ENCODE data around the gene SLC26A8.
"Not testable (repeated sequence)": the region's sequence is repeated elsewhere in the genome, so short reads cannot be mapped to it uniquely, and the experiment has no call there.

SLC26A8 gene

DNA sequence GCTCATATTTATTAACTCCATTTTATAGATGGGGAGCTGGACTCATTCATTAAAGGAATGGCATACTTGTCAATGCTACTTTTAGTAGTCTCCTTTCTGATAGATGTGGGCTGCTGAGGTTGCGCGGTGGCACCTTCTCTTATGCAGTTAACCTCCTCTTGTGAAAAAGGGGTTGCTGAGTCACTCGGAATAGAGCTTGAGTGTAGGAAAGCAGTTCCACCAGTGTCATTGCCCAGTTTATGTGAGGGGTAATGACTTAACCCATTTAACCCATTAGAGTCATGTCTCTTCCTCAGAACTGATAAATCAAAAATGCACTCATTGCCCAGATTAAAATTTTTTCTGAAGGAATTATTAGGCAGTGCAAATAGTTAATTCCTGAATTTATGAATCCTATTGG lies 9.5 kb upstream of the SLC26A8 start:
- DNase-seq (ENCODE audit: low read depth): no peak
- TF ChIP-seq CTCF (IDR thresholded peaks at IDR 0.05; ENCODE audit: control insufficient read depth, insufficient read depth, low read depth, low read length, missing control alignments): no peak
- no peak overlapping the region for H3K4me3 ChIP-seq (ENCODE audit: control insufficient read depth, low read depth, low read length)

- DNase-seq (ENCODE audit: low read depth); H3K4me3 ChIP-seq (ENCODE audit: control insufficient read depth, low read depth, low read length): not testable (repeated sequence)
Measured at GRCh38 chr6:36033144-36033543, 8.7 kb upstream of the SLC26A8 start.

GRCh38 chr6:36032261-36032660 lies 7.8 kb upstream of the SLC26A8 start:
- no peak overlapping the region for H3K4me3 ChIP-seq (ENCODE audit: control insufficient read depth, low read depth, low read length)
- no peak for DNase-seq (ENCODE audit: low read depth)
- no peak for TF ChIP-seq CTCF (IDR thresholded peaks at IDR 0.05; ENCODE audit: control insufficient read depth, insufficient read depth, low read depth, low read length, missing control alignments)

DNA sequence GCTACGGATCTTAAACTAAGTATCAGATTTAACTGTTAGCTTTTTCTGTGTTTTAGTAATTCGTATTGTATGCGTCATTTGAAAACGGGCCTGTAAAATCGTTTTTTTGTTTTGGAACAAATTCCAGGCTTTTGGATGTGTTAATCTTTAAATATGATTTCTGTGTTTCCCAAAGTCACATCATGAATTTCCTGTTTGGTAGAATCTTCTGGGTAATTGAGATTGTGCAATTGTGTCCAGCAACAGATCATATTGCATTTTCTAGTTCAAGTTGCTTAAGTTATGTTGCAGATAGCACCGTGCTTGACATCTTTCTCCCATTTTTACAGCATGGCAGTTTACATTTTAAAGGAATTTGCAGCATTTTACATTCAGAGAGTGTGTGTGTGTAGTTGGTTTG lies 5.0 kb upstream of the SLC26A8 start:
- DNase-seq (ENCODE audit: low read depth): peak; percentile 67
- peak overlapping the region; percentile 56 for H3K4me3 ChIP-seq (ENCODE audit: control insufficient read depth, low read depth, low read length)
- TF ChIP-seq CTCF (IDR thresholded peaks at IDR 0.05; ENCODE audit: control insufficient read depth, insufficient read depth, low read depth, low read length, missing control alignments): no peak

- DNase-seq (ENCODE audit: low read depth): peak; percentile 46
- TF ChIP-seq CTCF (IDR thresholded peaks at IDR 0.05; ENCODE audit: control insufficient read depth, insufficient read depth, low read depth, low read length, missing control alignments): no peak
- H3K4me3 ChIP-seq (ENCODE audit: control insufficient read depth, low read depth, low read length): peak overlapping the region; percentile 56
Measured at GRCh38 chr6:36028877-36029324, 4.5 kb upstream of the SLC26A8 start.

- no peak for TF ChIP-seq CTCF (IDR thresholded peaks at IDR 0.05; ENCODE audit: control insufficient read depth, insufficient read depth, low read depth, low read length, missing control alignments)
- no peak for DNase-seq (ENCODE audit: low read depth)
- peak overlapping the region; percentile 56 for H3K4me3 ChIP-seq (ENCODE audit: control insufficient read depth, low read depth, low read length)
Measured at GRCh38 chr6:36028088-36028876, 3.8 kb upstream of the SLC26A8 start.

DNA sequence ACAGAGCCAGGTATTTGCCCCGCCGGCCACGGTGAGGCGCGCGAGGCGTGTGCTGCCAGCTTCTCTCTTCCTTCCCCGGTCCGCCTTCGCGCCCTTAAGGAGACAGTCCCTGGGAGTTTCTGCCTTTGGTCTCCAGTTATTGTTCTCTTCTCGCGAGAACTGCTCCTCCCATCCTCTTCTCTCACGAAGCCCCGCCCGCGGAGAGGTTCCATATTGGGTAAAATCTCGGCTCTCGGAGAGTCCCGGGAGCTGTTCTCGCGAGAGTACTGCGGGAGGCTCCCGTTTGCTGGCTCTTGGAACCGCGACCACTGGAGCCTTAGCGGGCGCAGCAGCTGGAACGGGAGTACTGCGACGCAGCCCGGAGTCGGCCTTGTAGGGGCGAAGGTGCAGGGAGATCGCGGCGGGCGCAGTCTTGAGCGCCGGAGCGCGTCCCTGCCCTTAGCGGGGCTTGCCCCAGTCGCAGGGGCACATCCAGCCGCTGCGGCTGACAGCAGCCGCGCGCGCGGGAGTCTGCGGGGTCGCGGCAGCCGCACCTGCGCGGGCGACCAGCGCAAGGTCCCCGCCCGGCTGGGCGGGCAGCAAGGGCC lies 3.2 kb upstream of the SLC26A8 start, which contains the start of gene MAPK14:
Gene MAPK14 (plus strand): TSS at position 308 of the 587 bp plus-strand sequence. CDS start 350 bp downstream, outside the sequence.
- TF ChIP-seq CTCF (IDR thresholded peaks at IDR 0.05; ENCODE audit: control insufficient read depth, insufficient read depth, low read depth, low read length, missing control alignments): peak; percentile 90
- peak; percentile 99 for DNase-seq (ENCODE audit: low read depth)
- peak within 1 kb of the TSS; percentile 56 for H3K4me3 ChIP-seq (ENCODE audit: control insufficient read depth, low read depth, low read length)

Data from AG09309 (cell line).